Bronchial epithelial cell (primary cell): ENCODE results near the gene TCERG1L. TPM values are rescaled to one million over a fixed set of nuclear protein-coding genes. Genes with fewer than 3 reads are reported as not detected.

Experiments
- DNase-seq: peaks from one replicate; pipeline ENCODE4 v3.0.0-alpha.2; 2010; ENCODE audit warnings: low read depth
- FAIRE-seq: peaks from 2 replicates; lab custom pipeline; 2011; peaks lifted over from hg19 to GRCh38; lab: Jason Lieb, UNC
- H3K27me3 ChIP-seq: 2 replicates; pipeline ENCODE4 v1.5.1; 2011; ENCODE audit warnings: low read length; ENCODE audit not compliant: control insufficient read depth, insufficient read depth
- H3K36me3 ChIP-seq: 2 replicates; pipeline ENCODE4 v1.5.1; 2011; ENCODE audit warnings: low read length; ENCODE audit not compliant: control insufficient read depth, insufficient read depth
- H3K4me3 ChIP-seq: 2 replicates; pipeline ENCODE4 v1.5.1; 2011; ENCODE audit warnings: mild to moderate bottlenecking, low read depth, low read length, control low read depth
- CTCF ChIP-seq: IDR thresholded peaks from 2 replicates; pipeline ENCODE4 v1.5.1; 2011; ENCODE audit warnings: mild to moderate bottlenecking, moderate library complexity, low read length, control low read depth, inconsistent platforms; ENCODE audit not compliant: insufficient read depth, severe bottlenecking
- total RNA-seq: library from RNA; depleted of rRNA; stranded (reverse); fragments of >200 nt; gene quantifications from 2 replicates; pipeline ENCODE4 v1.2.1, GENCODE V29; 2014

Gene TCERG1L
- total RNA-seq, 1 donor from 2014 or later = not detected

DNA sequence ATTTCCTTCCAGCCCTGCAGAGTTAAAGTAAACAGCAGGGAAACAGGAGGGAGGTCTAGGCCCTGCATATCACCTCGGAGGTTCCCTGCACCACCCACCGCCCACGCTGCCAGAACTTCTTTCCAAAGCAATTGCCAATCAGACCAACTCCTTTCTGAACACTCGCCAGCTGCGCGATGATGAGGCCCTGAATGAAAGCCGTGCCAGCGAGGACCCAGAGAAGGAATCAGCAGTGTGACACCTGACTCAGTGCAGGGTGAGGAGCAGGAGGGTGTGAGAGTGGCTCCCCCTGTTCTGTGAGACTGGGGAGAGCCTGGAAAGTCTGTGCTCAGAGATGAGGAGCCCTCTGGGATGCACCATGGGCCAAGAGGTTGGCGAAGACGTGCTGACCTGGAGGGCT is 3.3 kb upstream of the TCERG1L start:
- peaks cover 5% of the 10 kb centered on the region for H3K27me3 ChIP-seq
- H3K36me3 ChIP-seq = no peaks in the 10 kb centered on the region
- no peak for DNase-seq
- no peak for TF ChIP-seq CTCF
- H3K4me3 ChIP-seq = no peak overlapping the region
- no peak for FAIRE-seq

- Histone ChIP-seq H3K4me3 (no peak overlapping the region), H3K27me3 (peaks cover 5% of the 10 kb centered on the region), H3K36me3 (no peaks in the 10 kb centered on the region)
- TF ChIP-seq CTCF = no peak
- DNase-seq (no peak), FAIRE-seq (no peak)
Measured at GRCh38 chr10:131314148-131314547, 2.6 kb upstream of the TCERG1L start.

GRCh38 chr10:131313377-131313776 is 1.9 kb upstream of the TCERG1L start:
- no peak for TF ChIP-seq CTCF
- Histone ChIP-seq H3K27me3 (peaks cover 5% of the 10 kb centered on the region), H3K4me3 (no peak overlapping the region), H3K36me3 (no peaks in the 10 kb centered on the region)
- no peak for FAIRE-seq
- DNase-seq = no peak

DNA sequence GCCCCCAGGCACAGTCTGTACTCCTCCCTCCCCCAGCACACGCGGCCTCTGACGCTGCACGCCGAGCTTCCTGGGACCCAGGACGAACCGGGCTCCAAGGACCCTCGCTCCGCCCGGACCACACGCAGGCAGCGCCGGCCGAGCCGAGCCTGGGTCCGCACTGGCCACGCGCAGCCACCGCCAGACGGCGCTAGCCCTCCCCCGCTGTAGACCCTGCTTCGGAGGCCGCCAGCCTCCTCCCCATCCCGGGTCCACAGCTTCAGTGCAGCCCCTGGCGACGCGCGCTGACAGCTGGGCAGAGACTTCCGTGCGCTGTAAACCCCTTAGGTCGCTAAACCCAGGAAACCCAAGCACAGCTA is 936 bp upstream of the TCERG1L start:
- Histone ChIP-seq H3K27me3 (peaks cover 5% of the 10 kb centered on the region), H3K36me3 (no peaks in the 10 kb centered on the region), H3K4me3 (no peak overlapping the region)
- FAIRE-seq (no peak), DNase-seq (no peak)
- peak; percentile 18 for TF ChIP-seq CTCF

- DNase-seq (no peak), FAIRE-seq (no peak)
- Histone ChIP-seq H3K4me3 (no peak overlapping the region), H3K27me3 (peaks cover 5% of the 10 kb centered on the region), H3K36me3 (no peaks in the 10 kb centered on the region)
- TF ChIP-seq CTCF = no peak
Measured at GRCh38 chr10:131311402-131311660, 190 bp downstream of the TCERG1L start.

DNA sequence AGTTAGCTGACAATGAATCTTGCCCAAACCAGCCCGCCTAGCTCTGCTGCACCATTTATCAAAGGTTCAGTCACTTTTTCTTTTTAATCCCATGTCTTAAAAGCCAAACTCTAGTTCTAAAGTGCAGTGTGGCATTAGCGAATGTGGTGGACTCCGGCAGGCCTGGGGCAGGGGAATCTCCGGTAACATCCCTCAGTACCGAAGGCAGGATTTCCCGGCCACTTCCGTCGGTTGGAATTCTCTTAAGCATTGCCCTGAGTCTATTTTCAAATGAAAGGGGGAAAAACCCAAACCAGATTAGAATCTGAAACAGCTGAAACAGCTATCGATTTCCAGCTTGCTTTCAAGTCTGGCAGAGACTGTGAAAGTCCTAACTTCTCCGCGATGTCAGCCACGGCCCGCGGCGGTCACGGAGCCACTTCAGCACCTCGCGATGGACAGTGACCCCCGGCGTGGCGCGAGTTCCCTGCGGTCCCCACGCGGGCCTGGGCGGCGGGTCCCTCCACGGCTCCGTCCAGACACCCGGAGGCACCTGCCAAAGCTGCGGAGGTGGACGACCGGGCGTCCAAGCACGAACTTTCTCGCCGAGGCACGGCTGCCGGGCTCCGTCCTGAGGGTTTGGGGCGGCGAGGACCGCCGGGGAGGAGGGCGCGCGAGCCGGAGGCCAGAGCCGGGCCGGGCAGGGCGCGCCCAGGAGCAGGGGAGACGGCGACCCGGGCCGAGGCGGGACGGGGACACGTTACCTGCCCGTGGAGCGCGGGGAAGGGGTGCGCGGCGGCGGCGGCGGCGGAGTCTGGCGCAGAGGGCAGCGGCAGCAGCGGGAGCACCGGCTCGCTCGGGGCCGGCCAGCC is 745 bp downstream of the TCERG1L start:
- peaks cover 5% of the 10 kb centered on the region for H3K27me3 ChIP-seq
- DNase-seq (no peak), FAIRE-seq (no peak)
- no peak for TF ChIP-seq CTCF
- no peaks in the 10 kb centered on the region for H3K36me3 ChIP-seq
- H3K4me3 ChIP-seq = no peak overlapping the region
